Hepatocyte (in vitro differentiated cells): Measurements from ENCODE around the gene MEP1B.

Experiments
- EZH2 ChIP-seq: fragments of 200-600 bp; sonication (generic); IDR thresholded peaks from 2 replicates; pipeline ENCODE4 v1.6.1; 2016; ENCODE audit warnings: antibody characterized with exemption, mild to moderate bottlenecking, borderline replicate concordance
- EZH2phosphoT487 ChIP-seq: fragments of 200-600 bp; sonication (generic); IDR thresholded peaks from one replicate; pipeline ENCODE4 v1.6.1; 2018; ENCODE audit warnings: antibody characterized with exemption, mild to moderate bottlenecking, low read depth, moderate library complexity; ENCODE audit not compliant: unreplicated experiment, severe bottlenecking
- TF ChIP-seq, protein P1 (sequence below): fragments of 200-600 bp; sonication (generic); IDR thresholded peaks from 2 replicates; pipeline ENCODE4 v1.5.1; 2016; ENCODE audit warnings: antibody characterized with exemption, mild to moderate bottlenecking; ENCODE audit not compliant: poor library complexity

DNA sequence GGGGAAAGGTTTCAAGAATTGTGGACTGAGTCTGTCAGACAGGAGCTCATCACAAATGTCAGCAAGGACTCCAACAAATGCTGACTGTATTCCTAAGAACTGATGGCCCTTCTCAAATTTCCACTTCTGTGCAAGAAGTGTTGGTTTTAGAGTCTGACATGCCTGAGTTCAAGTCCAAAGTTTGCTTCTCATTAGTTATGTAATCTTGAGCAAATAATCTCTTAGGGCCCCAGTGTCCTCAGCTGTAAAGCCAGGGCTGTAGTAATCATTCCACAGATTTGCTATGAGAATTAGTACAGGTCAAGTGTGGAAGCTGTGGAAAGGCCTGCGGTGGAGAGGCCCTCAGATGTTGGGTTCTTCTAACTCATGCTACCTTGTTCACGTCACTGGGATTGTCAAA, 23.9 kb downstream of the MEP1B start:
- TF ChIP-seq, protein P1, sequence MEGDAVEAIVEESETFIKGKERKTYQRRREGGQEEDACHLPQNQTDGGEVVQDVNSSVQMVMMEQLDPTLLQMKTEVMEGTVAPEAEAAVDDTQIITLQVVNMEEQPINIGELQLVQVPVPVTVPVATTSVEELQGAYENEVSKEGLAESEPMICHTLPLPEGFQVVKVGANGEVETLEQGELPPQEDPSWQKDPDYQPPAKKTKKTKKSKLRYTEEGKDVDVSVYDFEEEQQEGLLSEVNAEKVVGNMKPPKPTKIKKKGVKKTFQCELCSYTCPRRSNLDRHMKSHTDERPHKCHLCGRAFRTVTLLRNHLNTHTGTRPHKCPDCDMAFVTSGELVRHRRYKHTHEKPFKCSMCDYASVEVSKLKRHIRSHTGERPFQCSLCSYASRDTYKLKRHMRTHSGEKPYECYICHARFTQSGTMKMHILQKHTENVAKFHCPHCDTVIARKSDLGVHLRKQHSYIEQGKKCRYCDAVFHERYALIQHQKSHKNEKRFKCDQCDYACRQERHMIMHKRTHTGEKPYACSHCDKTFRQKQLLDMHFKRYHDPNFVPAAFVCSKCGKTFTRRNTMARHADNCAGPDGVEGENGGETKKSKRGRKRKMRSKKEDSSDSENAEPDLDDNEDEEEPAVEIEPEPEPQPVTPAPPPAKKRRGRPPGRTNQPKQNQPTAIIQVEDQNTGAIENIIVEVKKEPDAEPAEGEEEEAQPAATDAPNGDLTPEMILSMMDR, result no peak
- TF ChIP-seq EZH2 (no peak), EZH2phosphoT487 (no peak)
